IMR-90 (cell line): Measurements from ENCODE around the gene TMPRSS3. TPM values are rescaled to one million over a fixed set of nuclear protein-coding genes. Genes with fewer than 3 reads are reported as not detected.

ENCODE experiments used
- ATAC-seq: fragments of 200-7000 bp; cut with Tn5 transposase; 2 replicates; pipeline ENCODE4 v1.9.1; 2020; ENCODE audit warnings: low read depth, mild to moderate bottlenecking, moderate library complexity
- BruUV-seq: library from RNA; stranded (reverse); fragments of 400-500 nt; replicated peaks from 2 replicates; lab custom pipeline; 2021; lab: Mats Ljungman, UMichigan
- CTCF ChIA-PET: fragments of 300-600 bp; formaldehyde crosslinking; extraction: SDS; loops from one replicate; lab custom pipeline; 2021; ENCODE audit warnings: antibody characterized with exemption; lab: Yijun Ruan, JAX
- POLR2A ChIA-PET: fragments of 300-600 bp; sonication (Branson Sonifier 250); formaldehyde crosslinking; loops from one replicate; lab custom pipeline; 2022; ENCODE audit warnings: antibody characterized with exemption; ENCODE audit not compliant: unreplicated experiment; lab: Charles Lee
- DNase-seq: peaks from one replicate; pipeline ENCODE4 v3.0.0; 2013
- H2AFZ ChIP-seq: replicated peaks from 2 replicates; pipeline ENCODE3; 2013; ENCODE audit warnings: low read length, mild to moderate bottlenecking; ENCODE audit not compliant: poor library complexity
- H2AK5ac ChIP-seq: 2 replicates; pipeline ENCODE4 v1.6.1; 2013; ENCODE audit warnings: low read depth, low read length, inconsistent platforms
- H2AK9ac ChIP-seq: replicated peaks from 2 replicates; pipeline ENCODE3; 2013; ENCODE audit warnings: mild to moderate bottlenecking, low read depth, low read length, moderate library complexity; ENCODE audit not compliant: poor library complexity
- H2BK120ac ChIP-seq: 2 replicates; pipeline ENCODE4 v1.6.1; 2013; ENCODE audit warnings: low read depth, low read length, inconsistent platforms
- H2BK15ac ChIP-seq: 3 replicates; pipeline ENCODE4 v1.6.1; 2013; ENCODE audit warnings: low read depth, low read length, inconsistent platforms
- H2BK20ac ChIP-seq: 2 replicates; pipeline ENCODE4 v1.6.1; 2013; ENCODE audit warnings: low read depth, mild to moderate bottlenecking, inconsistent platforms, low read length, moderate library complexity
- H2BK5ac ChIP-seq: 2 replicates; pipeline ENCODE4 v1.6.1; 2013; ENCODE audit warnings: mild to moderate bottlenecking, low read depth, low read length, inconsistent platforms; ENCODE audit not compliant: poor library complexity, severe bottlenecking
- H3K14ac ChIP-seq: replicated peaks from 2 replicates; pipeline ENCODE4 v1.6.1; 2013; ENCODE audit warnings: low read depth, low read length, inconsistent platforms
- H3K18ac ChIP-seq: 2 replicates; pipeline ENCODE4 v1.6.1; 2013; ENCODE audit warnings: low read depth, low read length, control low read depth
- H3K23ac ChIP-seq: 2 replicates; pipeline ENCODE4 v1.6.1; 2013; ENCODE audit warnings: low read depth, low read length, inconsistent platforms
- H3K27ac ChIP-seq: 2 replicates; pipeline ENCODE4 v1.5.1; 2013; ENCODE audit warnings: mild to moderate bottlenecking, control low read depth, low read length; ENCODE audit not compliant: insufficient read depth
- H3K27me3 ChIP-seq: 2 replicates; pipeline ENCODE4 v1.6.1; 2013; ENCODE audit warnings: low read length; ENCODE audit not compliant: control insufficient read depth, insufficient read depth
- H3K36me3 ChIP-seq: 2 replicates; pipeline ENCODE4 v1.6.1; 2013; ENCODE audit warnings: low read length, mixed read lengths; ENCODE audit not compliant: control insufficient read depth, insufficient read depth
- H3K4ac ChIP-seq: 2 replicates; pipeline ENCODE4 v1.6.1; 2013; ENCODE audit warnings: low read depth, low read length, inconsistent platforms
- H3K4me1 ChIP-seq: 2 replicates; pipeline ENCODE4 v1.6.1; 2013; ENCODE audit warnings: low read length, mixed read lengths; ENCODE audit not compliant: control insufficient read depth, insufficient read depth
- H3K4me2 ChIP-seq: 2 replicates; pipeline ENCODE4 v1.6.1; 2013; ENCODE audit warnings: low read depth, mild to moderate bottlenecking, control low read depth, low read length, moderate library complexity
- H3K4me3 ChIP-seq: 2 replicates; pipeline ENCODE4 v1.5.1; 2013; ENCODE audit warnings: low read depth, mild to moderate bottlenecking, control low read depth, low read length, moderate library complexity; ENCODE audit not compliant: insufficient read depth
- H3K56ac ChIP-seq: 2 replicates; pipeline ENCODE4 v1.6.1; 2013; ENCODE audit warnings: low read length, inconsistent platforms; ENCODE audit not compliant: insufficient read depth; ENCODE audit errors: extremely low read depth
- H3K79me1 ChIP-seq, 2 experiments: 2 replicates each; pipeline ENCODE4 v1.6.1; 2013; ENCODE audit warnings: low read length in 2 of 2, inconsistent platforms in 1 of 2, low read depth in 1 of 2
- H3K9ac ChIP-seq: 2 replicates; pipeline ENCODE4 v1.6.1; 2013; ENCODE audit warnings: low read depth, low read length, control low read depth
- H3K9me1 ChIP-seq: 2 replicates; pipeline ENCODE4 v1.6.1; 2013; ENCODE audit warnings: low read length, inconsistent platforms; ENCODE audit not compliant: insufficient read depth
- H3K9me3 ChIP-seq: 2 replicates; pipeline ENCODE4 v1.6.1; 2013; ENCODE audit warnings: low read length; ENCODE audit not compliant: control insufficient read depth, insufficient read depth
- H4K20me1 ChIP-seq: 2 replicates; pipeline ENCODE4 v1.6.1; 2013; ENCODE audit warnings: low read length, inconsistent platforms; ENCODE audit not compliant: insufficient read depth
- H4K5ac ChIP-seq: 2 replicates; pipeline ENCODE4 v1.6.1; 2013; ENCODE audit warnings: mild to moderate bottlenecking, low read depth, low read length, control low read depth
- H4K8ac ChIP-seq, 2 experiments: 2 replicates each; pipeline ENCODE4 v1.6.1; 2013; ENCODE audit warnings: low read depth in 2 of 2, low read length in 2 of 2, control low read depth in 1 of 2, inconsistent platforms in 1 of 2
- H4K91ac ChIP-seq: 2 replicates; pipeline ENCODE4 v1.6.1; 2013; ENCODE audit warnings: low read depth, low read length, inconsistent platforms; ENCODE audit not compliant: insufficient read depth
- BHLHE40 ChIP-seq: fragments of 150-350 bp; IDR thresholded peaks from 2 replicates; pipeline ENCODE4 v1.6.1; 2016; ENCODE audit warnings: mild to moderate bottlenecking, low read depth, low read length
- CEBPB ChIP-seq: IDR thresholded peaks from 2 replicates; pipeline ENCODE4 v1.6.1; 2012; ENCODE audit warnings: low read depth, low read length, improper control_type of control experiment
- CHD1 ChIP-seq: IDR thresholded peaks from 2 replicates; pipeline ENCODE4 v1.6.1; 2012; ENCODE audit warnings: low read depth, low read length, improper control_type of control experiment
- FOS ChIP-seq: fragments of 150-350 bp; IDR thresholded peaks from 2 replicates; pipeline ENCODE4 v1.6.1; 2016; ENCODE audit warnings: low read depth, low read length
- MAFK ChIP-seq: IDR thresholded peaks from 2 replicates; pipeline ENCODE4 v1.6.1; 2012; ENCODE audit warnings: low read depth, low read length, improper control_type of control experiment
- MAZ ChIP-seq: IDR thresholded peaks from 2 replicates; pipeline ENCODE4 v1.6.1; 2012; ENCODE audit warnings: low read depth, mild to moderate bottlenecking, low read length, improper control_type of control experiment, moderate library complexity, borderline replicate concordance
- MXI1 ChIP-seq: IDR thresholded peaks from 2 replicates; pipeline ENCODE4 v1.6.1; 2012; ENCODE audit warnings: low read depth, mild to moderate bottlenecking, low read length, moderate library complexity, borderline replicate concordance
- NFE2L2 ChIP-seq: fragments of 150-350 bp; IDR thresholded peaks from 2 replicates; pipeline ENCODE4 v1.6.1; 2016; ENCODE audit warnings: low read depth, mild to moderate bottlenecking, low read length
- POLR2A ChIP-seq: IDR thresholded peaks from 2 replicates; pipeline ENCODE4 v1.6.1; 2012; ENCODE audit warnings: mild to moderate bottlenecking, low read depth, low read length
- RAD21 ChIP-seq: IDR thresholded peaks from 2 replicates; pipeline ENCODE4 v1.6.1; 2012; ENCODE audit warnings: low read length, improper control_type of control experiment
- RCOR1 ChIP-seq: IDR thresholded peaks from 2 replicates; pipeline ENCODE4 v1.6.1; 2012; ENCODE audit warnings: mild to moderate bottlenecking, low read length, improper control_type of control experiment; ENCODE audit not compliant: insufficient replicate concordance
- RFX5 ChIP-seq: IDR thresholded peaks from 2 replicates; pipeline ENCODE4 v1.8.0; 2012; ENCODE audit warnings: low read depth, mild to moderate bottlenecking, low read length, moderate library complexity
- SMC3 ChIP-seq: fragments of 150-350 bp; IDR thresholded peaks from 2 replicates; pipeline ENCODE4 v1.6.1; 2016; ENCODE audit warnings: low read depth, mild to moderate bottlenecking, antibody characterized with exemption, low read length, moderate library complexity
- WGBS, 2 experiments: methylation state at CpG; one replicate each; pipeline versions ENCODE4 v1.1.5 to v1.1.7; 2013; ENCODE audit warnings: missing lambda C conversion rate in 2 of 2; ENCODE audit not compliant: insufficient read length in 1 of 2; ENCODE audit errors: extremely low coverage in 2 of 2; 5-methylcytosine and 5-hydroxymethylcytosine counted together
- dilution Hi-C: fragments of 300-500 bp; cut with HindIII; formaldehyde crosslinking; loops from one replicate; pipeline ENCODE4 v1.14.3; 2018; ENCODE audit warnings: low sequenced_read_pairs; ENCODE audit not compliant: unreplicated experiment
- in situ Hi-C: fragments of 300-500 bp; cut with MboI; formaldehyde crosslinking; loops from 3 replicates; pipeline ENCODE4 v1.14.3; 2019; ENCODE audit warnings: low sequenced_read_pairs, inconsistent platforms, mixed read lengths
- intact Hi-C: fragments of 100-400 bp; cut with micrococcal nuclease; formaldehyde crosslinking; loops from 2 replicates; pipeline ENCODE4 v1.10.0; 2022
- polyA plus RNA-seq, 3 experiments: library from polyadenylated mRNA; depleted of rRNA; stranded (reverse); fragments of >200 nt; gene quantifications; 2 replicates each; pipeline ENCODE4 v1.2.3, GENCODE V29; 2012; ENCODE audit warnings: low replicate concordance in 1 of 3
- total RNA-seq: library from RNA; depleted of rRNA; stranded (reverse); fragments of >200 nt; gene quantifications from 2 replicates; pipeline ENCODE4 v1.2.3, GENCODE V29; 2012
- TF ChIP-seq, protein P1 (sequence below): fragments of 150-350 bp; IDR thresholded peaks from 2 replicates; pipeline ENCODE4 v1.6.1; 2016; ENCODE audit warnings: low read depth, mild to moderate bottlenecking, low read length, moderate library complexity, borderline replicate concordance
- TF ChIP-seq, protein P2 (sequence below): conservative IDR thresholded peaks from 2 replicates; pipeline ENCODE4 v1.5.1; 2012; ENCODE audit warnings: mild to moderate bottlenecking, low read depth, low read length, improper control_type of control experiment
- TF ChIP-seq, protein P3 (sequence below): fragments of 150-350 bp; IDR thresholded peaks from 2 replicates; pipeline ENCODE4 v1.6.1; 2017; ENCODE audit warnings: mild to moderate bottlenecking, antibody characterized with exemption, low read length, low read depth

TMPRSS3 gene
- total and polyA plus RNA-seq, 2 of the 4 experiments (the other 2 are of a cell fraction): not detected

DNA sequence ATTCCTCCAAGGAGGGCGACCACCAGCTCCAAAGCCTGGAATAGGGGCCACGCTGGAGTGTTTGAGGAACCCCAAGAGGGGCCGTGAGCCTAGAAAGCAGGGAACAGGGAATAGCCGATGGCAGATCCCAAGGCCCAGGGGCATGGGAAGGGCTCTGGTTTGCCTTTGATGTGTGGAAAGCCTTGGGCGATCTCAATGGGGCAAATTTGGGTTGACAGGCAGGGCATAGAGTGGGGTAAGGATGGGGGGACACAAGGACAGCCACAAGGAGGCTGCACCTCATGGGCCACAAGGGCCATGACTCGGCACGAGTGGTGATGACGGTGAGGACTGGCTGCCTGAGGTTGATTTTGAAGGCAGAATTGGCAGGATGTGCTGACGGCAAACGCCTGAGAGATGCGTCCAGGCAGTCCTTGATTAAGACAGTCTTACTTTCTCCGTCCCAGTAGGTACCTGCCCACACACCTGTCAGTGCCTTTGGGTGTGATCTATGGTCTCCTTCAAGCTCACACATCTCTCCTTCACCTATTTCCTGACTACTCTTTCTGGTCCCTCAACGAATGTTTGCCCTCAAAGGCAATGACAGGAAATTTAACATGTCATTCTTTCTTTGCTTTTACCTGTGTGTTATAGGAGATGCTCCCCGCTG is 2.0 kb upstream of the TMPRSS3 start:
- no peaks in the 10 kb centered on the region for H3K36me3 ChIP-seq
- no peaks in the 10 kb centered on the region for H3K4me1 ChIP-seq
- no peak overlapping the region for H2BK20ac ChIP-seq
- POLR2A ChIA-PET: no interaction called here
- no peak overlapping the region for H3K56ac ChIP-seq
- no peak overlapping the region for H3K18ac ChIP-seq
- no peak overlapping the region for H2BK15ac ChIP-seq
- no peak overlapping the region for H3K4ac ChIP-seq
- no peak overlapping the region for H3K4me3 ChIP-seq
- H3K9me1 ChIP-seq: no peaks in the 10 kb centered on the region
- ATAC-seq: no peak
- intact Hi-C loops: no loop called here
- H4K5ac ChIP-seq: no peak overlapping the region
- no peak overlapping the region for H3K23ac ChIP-seq
- no peak for DNase-seq
- CTCF ChIA-PET: no interaction called here
- no peak overlapping the region for H3K9ac ChIP-seq
- no peak overlapping the region for H4K8ac ChIP-seq
- H2BK5ac ChIP-seq: no peak overlapping the region
- H3K9me3 ChIP-seq: no peaks in the 10 kb centered on the region
- H3K4me2 ChIP-seq: no peak overlapping the region
- H3K27ac ChIP-seq: no peak overlapping the region
- H2BK120ac ChIP-seq: no peak overlapping the region
- TF ChIP-seq SMC3 (no peak), CHD1 (no peak), FOS (no peak), CEBPB (no peak), NFE2L2 (no peak), RCOR1 (no peak), MAFK (no peak), RFX5 (no peak), BHLHE40 (no peak), POLR2A (no peak), RAD21 (no peak), MAZ (no peak), MXI1 (no peak)
- TF ChIP-seq, protein P1, sequence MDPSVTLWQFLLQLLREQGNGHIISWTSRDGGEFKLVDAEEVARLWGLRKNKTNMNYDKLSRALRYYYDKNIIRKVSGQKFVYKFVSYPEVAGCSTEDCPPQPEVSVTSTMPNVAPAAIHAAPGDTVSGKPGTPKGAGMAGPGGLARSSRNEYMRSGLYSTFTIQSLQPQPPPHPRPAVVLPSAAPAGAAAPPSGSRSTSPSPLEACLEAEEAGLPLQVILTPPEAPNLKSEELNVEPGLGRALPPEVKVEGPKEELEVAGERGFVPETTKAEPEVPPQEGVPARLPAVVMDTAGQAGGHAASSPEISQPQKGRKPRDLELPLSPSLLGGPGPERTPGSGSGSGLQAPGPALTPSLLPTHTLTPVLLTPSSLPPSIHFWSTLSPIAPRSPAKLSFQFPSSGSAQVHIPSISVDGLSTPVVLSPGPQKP: no peak
- TF ChIP-seq, protein P2, sequence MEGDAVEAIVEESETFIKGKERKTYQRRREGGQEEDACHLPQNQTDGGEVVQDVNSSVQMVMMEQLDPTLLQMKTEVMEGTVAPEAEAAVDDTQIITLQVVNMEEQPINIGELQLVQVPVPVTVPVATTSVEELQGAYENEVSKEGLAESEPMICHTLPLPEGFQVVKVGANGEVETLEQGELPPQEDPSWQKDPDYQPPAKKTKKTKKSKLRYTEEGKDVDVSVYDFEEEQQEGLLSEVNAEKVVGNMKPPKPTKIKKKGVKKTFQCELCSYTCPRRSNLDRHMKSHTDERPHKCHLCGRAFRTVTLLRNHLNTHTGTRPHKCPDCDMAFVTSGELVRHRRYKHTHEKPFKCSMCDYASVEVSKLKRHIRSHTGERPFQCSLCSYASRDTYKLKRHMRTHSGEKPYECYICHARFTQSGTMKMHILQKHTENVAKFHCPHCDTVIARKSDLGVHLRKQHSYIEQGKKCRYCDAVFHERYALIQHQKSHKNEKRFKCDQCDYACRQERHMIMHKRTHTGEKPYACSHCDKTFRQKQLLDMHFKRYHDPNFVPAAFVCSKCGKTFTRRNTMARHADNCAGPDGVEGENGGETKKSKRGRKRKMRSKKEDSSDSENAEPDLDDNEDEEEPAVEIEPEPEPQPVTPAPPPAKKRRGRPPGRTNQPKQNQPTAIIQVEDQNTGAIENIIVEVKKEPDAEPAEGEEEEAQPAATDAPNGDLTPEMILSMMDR: no peak
- TF ChIP-seq, protein P3, sequence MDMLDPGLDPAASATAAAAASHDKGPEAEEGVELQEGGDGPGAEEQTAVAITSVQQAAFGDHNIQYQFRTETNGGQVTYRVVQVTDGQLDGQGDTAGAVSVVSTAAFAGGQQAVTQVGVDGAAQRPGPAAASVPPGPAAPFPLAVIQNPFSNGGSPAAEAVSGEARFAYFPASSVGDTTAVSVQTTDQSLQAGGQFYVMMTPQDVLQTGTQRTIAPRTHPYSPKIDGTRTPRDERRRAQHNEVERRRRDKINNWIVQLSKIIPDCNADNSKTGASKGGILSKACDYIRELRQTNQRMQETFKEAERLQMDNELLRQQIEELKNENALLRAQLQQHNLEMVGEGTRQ: no peak
- no peak overlapping the region for H3K14ac ChIP-seq
- in situ Hi-C loops: no loop called here
- BruUV-seq: no TSS peak
- no peaks in the 10 kb centered on the region for H3K79me1 ChIP-seq
- H2AK5ac ChIP-seq: no peak overlapping the region
- dilution Hi-C loops: no loop called here
- no peak overlapping the region for H2AK9ac ChIP-seq
- WGBS, 2 experiments: 51% methylated on average over 6 of the region's 14 CpGs; no CpG with 5 or more reads in 1 of the 2 experiments
- H4K91ac ChIP-seq: no peak overlapping the region
- H3K27me3 ChIP-seq: peaks cover 12% of the 10 kb centered on the region
- no peaks in the 10 kb centered on the region for H4K20me1 ChIP-seq
- H2AFZ ChIP-seq: no peak overlapping the region
